HEK293T (cell line): ENCODE results near the gene ERCC6L2.

Experiments
- ARNT ChIP-seq: fragments of 450-650 bp; IDR thresholded peaks from 2 replicates; pipeline ENCODE4 v1.6.1; 2017; ENCODE audit warnings: mild to moderate bottlenecking
- BHLHE40 ChIP-seq: fragments of 450-650 bp; IDR thresholded peaks from 2 replicates; pipeline ENCODE4 v1.6.1; 2016; ENCODE audit warnings: mild to moderate bottlenecking, moderate library complexity, borderline replicate concordance
- FOXK2 ChIP-seq: fragments of 450-650 bp; IDR thresholded peaks from 2 replicates; pipeline ENCODE4 v1.6.1; 2016; ENCODE audit warnings: mild to moderate bottlenecking
- FOXM1 ChIP-seq: fragments of 450-650 bp; IDR thresholded peaks from 2 replicates; pipeline ENCODE4 v1.6.1; 2017; ENCODE audit warnings: mild to moderate bottlenecking, borderline replicate concordance
- HDGF ChIP-seq: fragments of 450-650 bp; IDR thresholded peaks from 2 replicates; pipeline ENCODE4 v1.6.1; 2017; ENCODE audit warnings: antibody characterized with exemption, borderline replicate concordance
- SP1 ChIP-seq: fragments of 450-650 bp; IDR thresholded peaks from 2 replicates; pipeline ENCODE4 v1.6.1; 2017
- SUZ12 ChIP-seq: fragments of 450-650 bp; IDR thresholded peaks from 2 replicates; pipeline ENCODE4 v1.6.1; 2016; ENCODE audit warnings: mild to moderate bottlenecking
- TF ChIP-seq, protein P1 (sequence below): fragments of 450-650 bp; IDR thresholded peaks from 2 replicates; pipeline ENCODE4 v1.6.1; 2016

DNA sequence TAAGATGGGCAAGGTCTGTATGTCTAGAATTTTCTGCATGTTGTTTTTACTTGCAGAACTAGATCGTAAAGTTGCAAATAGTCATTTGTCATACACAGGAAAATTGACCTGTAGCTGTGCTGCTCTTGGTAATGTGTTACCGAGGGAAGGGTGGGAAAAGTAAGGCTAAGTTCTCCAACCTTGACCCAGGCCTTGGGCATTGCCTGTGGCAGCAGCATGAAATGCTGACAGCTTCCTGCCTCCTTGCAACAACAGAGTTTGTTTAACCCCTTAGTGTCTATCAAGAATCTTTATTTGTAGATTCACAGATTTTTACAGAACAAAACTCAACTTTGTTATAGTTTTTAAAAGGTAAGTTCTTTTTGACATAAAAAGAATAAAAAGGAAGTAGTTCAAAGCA is 48.3 kb downstream of the ERCC6L2 start:
- TF ChIP-seq FOXM1 (no peak), SP1 (no peak), FOXK2 (no peak), ARNT (no peak), SUZ12 (no peak), BHLHE40 (no peak), HDGF (no peak)
- TF ChIP-seq, protein P1, sequence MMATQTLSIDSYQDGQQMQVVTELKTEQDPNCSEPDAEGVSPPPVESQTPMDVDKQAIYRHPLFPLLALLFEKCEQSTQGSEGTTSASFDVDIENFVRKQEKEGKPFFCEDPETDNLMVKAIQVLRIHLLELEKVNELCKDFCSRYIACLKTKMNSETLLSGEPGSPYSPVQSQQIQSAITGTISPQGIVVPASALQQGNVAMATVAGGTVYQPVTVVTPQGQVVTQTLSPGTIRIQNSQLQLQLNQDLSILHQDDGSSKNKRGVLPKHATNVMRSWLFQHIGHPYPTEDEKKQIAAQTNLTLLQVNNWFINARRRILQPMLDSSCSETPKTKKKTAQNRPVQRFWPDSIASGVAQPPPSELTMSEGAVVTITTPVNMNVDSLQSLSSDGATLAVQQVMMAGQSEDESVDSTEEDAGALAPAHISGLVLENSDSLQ = no peak
